CD8-positive, alpha-beta memory T cell (primary cell): Measurements from ENCODE around the gene ERCC4. TPM values are rescaled to one million over a fixed set of nuclear protein-coding genes. Genes with fewer than 3 reads are reported as not detected.

Experiments
- CTCF ChIA-PET: fragments of 350-600 bp; sonication (Branson Sonifier 250); formaldehyde crosslinking; loops from one replicate; lab custom pipeline; 2021; ENCODE audit warnings: antibody characterized with exemption; lab: Charles Lee
- POLR2A ChIA-PET: fragments of 350-600 bp; sonication (Branson Sonifier 250); formaldehyde crosslinking; loops from one replicate; lab custom pipeline; 2021; ENCODE audit warnings: antibody characterized with exemption; lab: Charles Lee
- DNase-seq, 5 donors: peaks; one replicate each; pipeline versions ENCODE4 v3.0.0 to v3.0.0-alpha.2; 2020 to 2022; ENCODE audit warnings: mixed read lengths in 1 of 5
- H3K27ac ChIP-seq: one replicate; pipeline ENCODE4 v1.7.0; 2013; ENCODE audit warnings: low read depth, mild to moderate bottlenecking, low read length, moderate library complexity
- H3K27me3 ChIP-seq: 2 replicates; pipeline ENCODE4 v1.7.0; 2013; ENCODE audit warnings: low read length, mild to moderate bottlenecking; ENCODE audit not compliant: insufficient read depth, poor library complexity, severe bottlenecking
- H3K36me3 ChIP-seq: 2 replicates; pipeline ENCODE4 v1.7.0; 2013; ENCODE audit warnings: mild to moderate bottlenecking, low read length, moderate library complexity; ENCODE audit not compliant: insufficient read depth
- H3K4me1 ChIP-seq: 2 replicates; pipeline ENCODE4 v1.7.0; 2013; ENCODE audit warnings: mild to moderate bottlenecking, low read length, moderate library complexity; ENCODE audit not compliant: insufficient read depth
- H3K4me3 ChIP-seq: 2 replicates; pipeline ENCODE4 v1.7.0; 2013; ENCODE audit warnings: mild to moderate bottlenecking, low read length
- H3K9me3 ChIP-seq: 2 replicates; pipeline ENCODE4 v1.7.0; 2013; ENCODE audit warnings: mild to moderate bottlenecking, low read length
- H3K27ac Mint-ChIP-seq, 8 donors: one replicate each; pipeline ENCODE4 v1.8.0; 2020 to 2021; ENCODE audit warnings: mixed read lengths in 8 of 8, mild to moderate bottlenecking in 6 of 8, inconsistent platforms in 3 of 8, moderate library complexity in 3 of 8
- H3K27me3 Mint-ChIP-seq, 2 donors: one replicate each; pipeline ENCODE4 v1.8.0; 2020 to 2021; ENCODE audit warnings: mixed read lengths in 2 of 2, mild to moderate bottlenecking in 1 of 2, moderate library complexity in 1 of 2
- H3K36me3 Mint-ChIP-seq, 3 donors: one replicate each; pipeline ENCODE4 v1.8.0; 2020 to 2021; ENCODE audit warnings: mixed read lengths in 3 of 3, inconsistent platforms in 1 of 3, mild to moderate bottlenecking in 1 of 3
- H3K4me1 Mint-ChIP-seq, 3 donors: one replicate each; pipeline ENCODE4 v1.8.0; 2020 to 2021; ENCODE audit warnings: mixed read lengths in 3 of 3, inconsistent platforms in 1 of 3, mild to moderate bottlenecking in 1 of 3
- H3K4me3 Mint-ChIP-seq, 7 donors: one replicate each; pipeline ENCODE4 v1.8.0; 2020 to 2021; ENCODE audit warnings: mixed read lengths in 7 of 7, mild to moderate bottlenecking in 6 of 7, moderate library complexity in 4 of 7, inconsistent platforms in 2 of 7
- H3K9me3 Mint-ChIP-seq, 5 donors: one replicate each; pipeline ENCODE4 v1.8.0; 2020 to 2022; ENCODE audit warnings: mixed read lengths in 5 of 5, mild to moderate bottlenecking in 3 of 5, moderate library complexity in 2 of 5, inconsistent platforms in 1 of 5
- polyA plus RNA-seq: library from polyadenylated mRNA; unstranded; fragments of 300-500 nt; fragmentation: Illumina TruSeq; gene quantifications from one replicate; pipeline ENCODE4 v1.2.3, GENCODE V29; 2021
- total RNA-seq, 2 experiments: library from RNA; stranded (reverse); gene quantifications; one replicate each; pipeline ENCODE4 v1.2.3, GENCODE V29; 2021

ERCC4 gene
- total and polyA plus RNA-seq, 3 experiments from 2014 or later = 13.1 to 21.6 (median 15.6) TPM

DNA sequence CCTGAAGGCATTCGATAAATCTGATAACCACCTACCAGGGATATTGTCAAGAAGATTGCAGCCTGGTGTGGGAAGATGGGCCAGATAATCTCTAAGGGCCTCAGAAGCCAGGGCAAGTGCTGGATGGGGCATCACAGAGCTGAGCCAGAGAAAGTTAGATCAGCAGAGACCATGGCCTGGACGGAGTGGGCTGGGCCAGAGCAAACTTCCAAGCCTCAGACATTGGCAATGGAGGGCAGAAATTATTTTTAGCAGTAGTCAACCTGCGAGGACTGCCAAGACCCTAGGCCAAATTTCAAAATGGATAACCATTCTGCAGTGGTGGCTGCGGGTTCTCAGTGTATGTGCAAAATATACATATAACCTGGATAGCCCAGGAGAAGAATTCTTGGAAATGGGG lies 18.5 kb downstream of the ERCC4 start:
- Mint-ChIP-seq H3K9me3 (no peaks in the 10 kb centered on the region), H3K4me1 (peaks cover 0 to 2% (median 0%) of the 10 kb centered on the region in 3 donors), H3K36me3 (peaks cover 19 to 77% (median 32%) of the 10 kb centered on the region in 3 donors), H3K4me3 (no peak overlapping the region), H3K27ac (no peak overlapping the region), H3K27me3 (peaks cover 0 to 2% of the 10 kb centered on the region in 2 donors)
- ChIA-PET CTCF (no interaction called here), POLR2A (no interaction called here)
- Histone ChIP-seq H3K4me1 (no peaks in the 10 kb centered on the region), H3K4me3 (no peak overlapping the region), H3K36me3 (peaks cover 15% of the 10 kb centered on the region), H3K27me3 (no peaks in the 10 kb centered on the region), H3K9me3 (no peaks in the 10 kb centered on the region), H3K27ac (no peak overlapping the region)
- no peak for DNase-seq

DNA sequence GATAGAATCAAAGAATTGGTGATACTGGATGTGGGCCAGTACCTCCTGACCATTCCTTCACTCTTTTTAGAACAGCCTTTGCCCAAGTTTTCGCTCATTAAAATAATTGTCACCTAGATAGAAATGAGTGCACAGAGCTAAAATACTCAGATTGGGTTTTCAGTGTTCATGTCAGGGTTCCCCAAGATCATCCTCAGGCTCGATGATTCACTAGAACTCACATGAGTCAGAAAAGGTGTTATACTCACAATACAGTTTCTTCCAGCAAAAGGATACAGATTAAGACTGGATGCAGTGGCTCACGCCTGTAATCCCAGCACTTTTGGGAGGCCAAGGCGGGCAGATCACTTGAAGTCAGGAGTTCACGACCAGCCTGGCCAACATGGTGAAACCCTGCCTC lies 19.9 kb downstream of the ERCC4 start:
- CTCF ChIA-PET = no interaction called here
- POLR2A ChIA-PET = no interaction called here
- H3K27me3 ChIP-seq = no peaks in the 10 kb centered on the region
- peaks cover 14% of the 10 kb centered on the region for H3K36me3 ChIP-seq
- DNase-seq = no peak
- peaks cover 0 to 2% (median 0%) of the 10 kb centered on the region in 3 donors for H3K4me1 Mint-ChIP-seq
- no peak overlapping the region for H3K27ac Mint-ChIP-seq
- no peaks in the 10 kb centered on the region for H3K4me1 ChIP-seq
- H3K27ac ChIP-seq = no peak overlapping the region
- H3K4me3 ChIP-seq = no peak overlapping the region
- H3K4me3 Mint-ChIP-seq = no peak overlapping the region
- H3K36me3 Mint-ChIP-seq = peaks cover 18 to 76% (median 24%) of the 10 kb centered on the region in 3 donors
- peaks cover 0 to 2% of the 10 kb centered on the region in 2 donors for H3K27me3 Mint-ChIP-seq
- no peaks in the 10 kb centered on the region for H3K9me3 ChIP-seq
- H3K9me3 Mint-ChIP-seq = no peaks in the 10 kb centered on the region

DNA sequence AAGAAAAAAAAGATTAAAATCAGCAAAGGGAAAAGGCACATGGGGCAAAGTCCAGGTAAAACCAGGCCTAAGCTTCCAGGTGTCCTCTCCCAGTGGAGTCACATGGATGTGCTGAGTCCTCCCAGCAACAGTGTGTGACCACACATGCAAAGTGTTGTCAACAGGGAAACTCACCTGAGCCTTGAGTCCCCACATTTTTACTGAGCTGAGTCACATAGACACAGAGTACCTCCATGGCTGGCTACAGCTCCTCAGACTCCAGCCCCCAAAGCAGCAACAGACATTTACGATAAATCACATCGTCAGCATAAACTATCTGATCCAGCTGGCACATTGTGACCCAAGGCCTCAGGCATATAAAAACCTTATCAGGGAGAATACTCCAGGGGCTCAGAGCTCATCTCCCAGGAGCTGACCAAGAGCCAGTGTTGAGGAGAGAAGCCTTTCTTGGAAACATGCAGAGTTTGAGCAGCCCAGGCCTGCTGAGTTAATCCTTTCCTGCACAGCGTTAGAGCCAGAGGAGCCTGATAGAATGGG lies 20.5 kb downstream of the ERCC4 start:
- ChIA-PET CTCF (interaction anchor here (0.8 kb wide), 1 partner anchor 21 kb away, joined by 3 read pairs; the partner anchor contains the start of gene ERCC4), POLR2A (no interaction called here)
- Mint-ChIP-seq H3K36me3 (peaks cover 13 to 76% (median 18%) of the 10 kb centered on the region in 3 donors), H3K27me3 (peaks cover 0 to 2% of the 10 kb centered on the region in 2 donors), H3K27ac (no peak overlapping the region), H3K4me3 (no peak overlapping the region), H3K4me1 (no peaks in the 10 kb centered on the region), H3K9me3 (no peaks in the 10 kb centered on the region)
- no peak for DNase-seq
- no peaks in the 10 kb centered on the region for H3K9me3 ChIP-seq
- no peaks in the 10 kb centered on the region for H3K4me1 ChIP-seq
- H3K27ac ChIP-seq = no peak overlapping the region
- no peaks in the 10 kb centered on the region for H3K27me3 ChIP-seq
- no peak overlapping the region for H3K4me3 ChIP-seq
- H3K36me3 ChIP-seq = peaks cover 12% of the 10 kb centered on the region

DNA sequence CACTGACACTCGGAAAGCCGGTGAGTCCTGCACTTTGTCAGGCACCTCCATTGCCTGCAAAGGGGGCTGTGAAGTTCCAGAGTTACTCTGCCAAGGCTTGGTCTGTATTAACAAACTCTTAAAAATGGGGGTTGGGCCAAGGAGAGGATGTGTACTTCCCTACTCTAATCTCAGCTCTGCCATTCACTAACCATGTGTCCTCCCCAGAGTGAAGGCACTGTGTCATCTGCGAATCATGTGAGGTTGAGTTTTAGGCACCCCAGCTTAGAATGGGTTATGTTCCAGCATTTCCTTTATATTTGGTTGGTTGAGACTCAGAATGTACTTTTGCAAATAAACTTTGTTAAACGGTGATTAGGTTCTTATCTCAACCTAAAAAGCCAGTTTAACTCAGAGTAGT lies 24.9 kb downstream of the ERCC4 start:
- Mint-ChIP-seq H3K9me3 (no peaks in the 10 kb centered on the region), H3K36me3 (peaks cover 12 to 77% (median 27%) of the 10 kb centered on the region in 3 donors), H3K27ac (no peak overlapping the region), H3K4me1 (no peaks in the 10 kb centered on the region), H3K27me3 (no peaks in the 10 kb centered on the region), H3K4me3 (no peak overlapping the region)
- Histone ChIP-seq H3K36me3 (peaks cover 19% of the 10 kb centered on the region), H3K4me3 (no peak overlapping the region), H3K4me1 (no peaks in the 10 kb centered on the region), H3K27me3 (no peaks in the 10 kb centered on the region), H3K9me3 (no peaks in the 10 kb centered on the region), H3K27ac (no peak overlapping the region)
- DNase-seq = no peak
- CTCF ChIA-PET = no interaction called here
- POLR2A ChIA-PET = no interaction called here

DNA sequence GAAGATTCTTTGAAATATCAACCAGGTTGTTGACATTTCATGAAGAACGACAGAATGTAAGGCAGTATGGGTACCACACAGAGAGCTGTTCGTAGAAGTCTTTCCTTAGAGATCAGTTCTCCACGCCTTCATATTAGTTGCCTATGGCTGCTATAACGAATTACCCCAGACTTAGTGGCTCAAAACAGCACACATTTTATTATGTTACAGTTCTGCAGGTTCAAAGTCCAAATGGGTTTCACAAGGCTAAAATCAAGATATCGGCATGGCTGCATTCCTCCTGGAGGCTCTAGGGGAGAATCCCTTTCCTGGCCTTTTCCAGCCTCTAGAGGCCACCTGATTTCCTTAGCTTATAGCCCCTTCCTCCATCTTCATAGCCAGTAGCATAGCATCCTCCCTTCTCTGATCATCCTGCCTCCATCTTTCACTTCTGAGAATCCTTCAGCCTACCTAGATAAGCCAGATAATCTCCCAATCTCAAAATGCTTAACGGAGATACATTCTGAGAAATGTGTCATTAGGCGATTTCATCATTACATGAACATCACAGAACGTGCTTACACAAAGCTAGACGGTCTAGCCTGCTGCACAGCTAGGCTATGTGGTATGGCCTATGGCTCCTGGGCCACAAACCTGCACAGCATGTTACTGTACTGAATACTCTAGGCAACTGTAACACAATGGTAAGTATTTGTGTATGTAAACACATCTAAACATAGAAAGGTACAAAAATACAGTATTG lies 26.0 kb downstream of the ERCC4 start:
- Mint-ChIP-seq H3K27ac (peak overlapping the region in 1 of 8 donors; percentile 21), H3K4me3 (no peak overlapping the region), H3K27me3 (no peaks in the 10 kb centered on the region), H3K4me1 (no peaks in the 10 kb centered on the region), H3K9me3 (no peaks in the 10 kb centered on the region), H3K36me3 (peaks cover 12 to 73% (median 27%) of the 10 kb centered on the region in 3 donors)
- Histone ChIP-seq H3K27ac (no peak overlapping the region), H3K9me3 (no peaks in the 10 kb centered on the region), H3K27me3 (no peaks in the 10 kb centered on the region), H3K4me1 (no peaks in the 10 kb centered on the region), H3K4me3 (no peak overlapping the region), H3K36me3 (peaks cover 19% of the 10 kb centered on the region)
- ChIA-PET CTCF (no interaction called here), POLR2A (no interaction called here)
- DNase-seq = no peak

DNA sequence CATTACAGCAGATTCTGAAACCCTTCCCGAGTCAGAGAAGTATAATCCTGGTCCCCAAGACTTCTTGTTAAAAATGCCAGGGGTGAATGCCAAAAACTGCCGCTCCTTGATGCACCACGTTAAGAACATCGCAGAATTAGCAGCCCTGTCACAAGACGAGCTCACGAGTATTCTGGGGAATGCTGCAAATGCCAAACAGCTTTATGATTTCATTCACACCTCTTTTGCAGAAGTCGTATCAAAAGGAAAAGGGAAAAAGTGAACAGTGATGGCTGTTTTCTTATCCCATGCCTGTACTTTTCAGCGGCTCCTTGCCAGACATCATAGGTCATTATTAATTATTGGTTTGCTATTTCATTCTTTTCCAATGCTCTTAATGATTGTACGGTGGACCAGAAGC lies 28.1 kb downstream of the ERCC4 start:
- Mint-ChIP-seq H3K4me1 (no peaks in the 10 kb centered on the region), H3K9me3 (no peaks in the 10 kb centered on the region), H3K4me3 (no peak overlapping the region), H3K27me3 (no peaks in the 10 kb centered on the region), H3K36me3 (peaks cover 12 to 62% (median 26%) of the 10 kb centered on the region in 3 donors), H3K27ac (no peak overlapping the region)
- CTCF ChIA-PET = interaction anchor here (1.9 kb wide), 1 partner anchor 28 kb away, joined by 7 read pairs; the partner anchor contains the start of gene ERCC4
- no peak overlapping the region for H3K4me3 ChIP-seq
- H3K36me3 ChIP-seq = peaks cover 19% of the 10 kb centered on the region
- no peaks in the 10 kb centered on the region for H3K9me3 ChIP-seq
- POLR2A ChIA-PET = no interaction called here
- no peak for DNase-seq
- H3K27me3 ChIP-seq = no peaks in the 10 kb centered on the region
- H3K4me1 ChIP-seq = no peaks in the 10 kb centered on the region
- H3K27ac ChIP-seq = no peak overlapping the region

DNA sequence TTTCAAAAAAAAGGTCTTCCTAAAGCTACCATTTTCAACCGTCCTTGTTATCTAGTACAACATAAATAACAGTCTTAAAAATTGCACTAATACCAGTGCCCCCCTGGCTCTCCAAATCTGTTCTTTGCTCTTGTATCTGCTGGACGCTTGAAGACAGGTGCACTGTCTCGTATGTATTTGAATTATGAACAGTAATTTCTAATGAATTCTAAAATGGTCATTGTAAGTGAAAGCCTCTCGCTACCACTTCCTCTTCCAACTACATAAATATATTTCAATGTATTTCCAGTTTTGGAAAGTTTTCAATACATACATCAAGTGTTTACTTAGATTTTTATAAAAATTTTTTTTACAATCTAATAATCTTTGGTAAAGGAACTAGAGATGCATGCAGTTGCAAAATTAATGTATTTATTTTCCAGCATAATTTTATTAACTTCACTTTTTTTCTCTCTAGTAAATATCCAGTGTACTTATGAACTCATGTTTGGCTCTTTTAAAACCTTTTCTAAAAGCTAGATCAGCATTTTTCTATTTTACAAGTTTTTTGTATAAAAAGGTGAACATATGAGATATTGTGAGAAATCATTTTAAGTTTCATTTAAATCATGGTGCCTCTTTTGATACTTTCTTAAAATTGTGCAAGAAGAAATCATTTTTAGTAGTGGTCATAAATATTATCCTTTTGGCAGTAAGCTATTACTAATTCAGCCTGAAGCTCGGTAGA lies 31.0 kb downstream of the ERCC4 start:
- Histone ChIP-seq H3K27ac (no peak overlapping the region), H3K27me3 (no peaks in the 10 kb centered on the region), H3K36me3 (peaks cover 12% of the 10 kb centered on the region), H3K4me1 (no peaks in the 10 kb centered on the region), H3K4me3 (no peak overlapping the region), H3K9me3 (no peaks in the 10 kb centered on the region)
- H3K4me3 Mint-ChIP-seq = no peak overlapping the region
- DNase-seq = no peak
- peaks cover 4 to 8% of the 10 kb centered on the region in 2 donors for H3K27me3 Mint-ChIP-seq
- ChIA-PET POLR2A (no interaction called here), CTCF (no interaction called here)
- H3K4me1 Mint-ChIP-seq = peaks cover 2 to 6% (median 5%) of the 10 kb centered on the region in 3 donors
- no peak overlapping the region for H3K27ac Mint-ChIP-seq
- peaks cover 9 to 37% (median 22%) of the 10 kb centered on the region in 3 donors for H3K36me3 Mint-ChIP-seq
- H3K9me3 Mint-ChIP-seq = no peaks in the 10 kb centered on the region

DNA sequence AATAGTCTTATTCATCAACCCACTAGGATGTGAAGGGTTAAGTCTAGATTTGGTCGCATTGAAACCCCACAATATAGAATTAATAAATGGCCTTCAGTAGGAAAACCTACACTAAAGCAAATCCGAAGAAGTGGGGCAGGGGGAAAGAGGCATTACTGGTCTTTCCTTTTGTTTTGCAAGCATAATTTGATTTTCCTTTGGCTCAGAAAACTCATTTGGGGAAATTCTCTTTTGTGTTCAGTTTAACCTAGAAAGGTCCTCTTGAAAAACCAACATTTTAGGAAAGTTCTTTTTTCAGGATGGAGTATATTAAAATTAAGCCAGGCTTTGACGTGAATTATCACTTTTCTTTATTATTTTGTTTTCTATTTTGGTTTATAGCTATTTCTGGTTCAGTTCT lies 31.7 kb downstream of the ERCC4 start:
- ChIA-PET POLR2A (no interaction called here), CTCF (no interaction called here)
- Histone ChIP-seq H3K4me3 (no peak overlapping the region), H3K4me1 (no peaks in the 10 kb centered on the region), H3K36me3 (peaks cover 7% of the 10 kb centered on the region), H3K9me3 (no peaks in the 10 kb centered on the region), H3K27ac (no peak overlapping the region), H3K27me3 (no peaks in the 10 kb centered on the region)
- no peak overlapping the region for H3K4me3 Mint-ChIP-seq
- H3K36me3 Mint-ChIP-seq = peaks cover 7 to 31% (median 17%) of the 10 kb centered on the region in 3 donors
- peaks cover 4 to 8% of the 10 kb centered on the region in 2 donors for H3K27me3 Mint-ChIP-seq
- no peak overlapping the region for H3K27ac Mint-ChIP-seq
- peaks cover 7 to 12% (median 11%) of the 10 kb centered on the region in 3 donors for H3K4me1 Mint-ChIP-seq
- H3K9me3 Mint-ChIP-seq = no peaks in the 10 kb centered on the region
- no peak for DNase-seq
